Ovary (tissue), 3 donors: Measurements from ENCODE around the gene PIWIL4.

Source experiments
- CTCF ChIP-seq, 3 donors: fragments of 450-650 bp in 2 of 3; fragments of 200-600 bp in 1 of 3; IDR thresholded peaks; one replicate each; pipeline versions ENCODE4 v1.5.1 to v1.8.0; 2016 to 2022; ENCODE audit warnings: antibody characterized with exemption in 3 of 3, mild to moderate bottlenecking in 1 of 3
- EP300 ChIP-seq: sonication (generic); formaldehyde crosslinking; IDR thresholded peaks from one replicate; pipeline ENCODE4 v1.6.1; 2017; ENCODE audit warnings: antibody characterized with exemption
- POLR2A ChIP-seq: fragments of 450-650 bp; IDR thresholded peaks from one replicate; pipeline ENCODE4 v1.6.1; 2017; ENCODE audit warnings: antibody characterized with exemption, mild to moderate bottlenecking, moderate library complexity
- donor health status: DM: no; HTN: no; CAD: no.

- TF ChIP-seq EP300 (no peak), CTCF (IDR thresholded peaks at IDR 0.05) (no peak), POLR2A (no peak)
Observed at GRCh38 chr11:94604482-94604881, 37.3 kb downstream of the PIWIL4 start.
